PC-3 (cell line): ENCODE data around the gene C1orf115.

Experiments
- CTCF ChIP-seq: fragments of 300-600 bp; sonication (generic); conservative IDR thresholded peaks from 2 replicates; pipeline ENCODE4 v1.5.1; 2017; ENCODE audit warnings: antibody characterized with exemption, low read depth, mild to moderate bottlenecking, low read length
- EZH2phosphoT487 ChIP-seq: fragments of 300-600 bp; sonication (generic); IDR thresholded peaks from 2 replicates; pipeline ENCODE4 v1.6.1; 2018; ENCODE audit warnings: mild to moderate bottlenecking, antibody characterized with exemption, low read length, borderline replicate concordance

DNA sequence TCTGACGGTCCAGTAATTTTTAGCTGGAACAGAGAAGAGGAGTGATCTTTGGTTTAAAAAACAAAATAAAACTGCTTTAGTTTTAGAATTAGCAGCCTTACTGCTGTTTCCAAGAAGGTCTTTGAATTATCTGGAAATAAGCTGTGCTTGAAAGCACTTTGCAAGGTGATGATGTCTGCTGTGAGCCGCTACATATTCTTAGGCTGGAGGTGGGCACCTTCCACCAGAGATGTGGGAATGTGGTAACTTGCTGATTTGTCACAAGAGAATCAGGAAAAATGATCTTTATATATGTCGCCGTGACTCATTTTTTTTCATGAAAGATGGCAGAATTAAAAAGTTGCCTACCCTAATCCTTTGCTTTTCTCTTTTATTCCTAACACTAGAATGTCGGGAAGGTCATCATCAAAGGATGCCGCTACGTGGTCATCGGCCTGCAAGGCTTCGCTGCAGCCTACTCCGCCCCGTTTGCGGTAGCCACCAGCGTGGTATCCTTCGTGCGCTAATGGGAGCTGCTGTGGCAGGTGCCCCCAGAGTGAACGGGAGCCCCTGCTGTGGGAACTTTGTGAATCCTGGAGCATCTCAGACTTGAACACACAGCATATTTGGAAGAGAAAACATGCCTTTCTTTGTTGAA, 6.2 kb downstream of the C1orf115 start:
- TF ChIP-seq CTCF = no peak
- TF ChIP-seq EZH2phosphoT487 = no peak
